Stomach (tissue), 4 donors: ENCODE results near the gene ZSWIM3.

Experiments
- POLR2A ChIP-seq, 4 donors: fragments of 450-650 bp; IDR thresholded peaks; one replicate each; pipeline ENCODE4 v1.6.1; 2016; ENCODE audit warnings: antibody characterized with exemption in 4 of 4, control low read depth in 2 of 4, mild to moderate bottlenecking in 1 of 4, moderate library complexity in 1 of 4
- TF ChIP-seq, protein P1 (sequence below), 7 experiments: fragments of 450-650 bp in 4 of 7; fragments of 200-600 bp in 3 of 7; sonication (generic) in 3 of 7; IDR thresholded peaks; one replicate each; pipeline ENCODE4 v1.5.1; 2016 to 2019; ENCODE audit warnings: antibody characterized with exemption in 7 of 7, control low read depth in 2 of 7, mild to moderate bottlenecking in 1 of 7

DNA sequence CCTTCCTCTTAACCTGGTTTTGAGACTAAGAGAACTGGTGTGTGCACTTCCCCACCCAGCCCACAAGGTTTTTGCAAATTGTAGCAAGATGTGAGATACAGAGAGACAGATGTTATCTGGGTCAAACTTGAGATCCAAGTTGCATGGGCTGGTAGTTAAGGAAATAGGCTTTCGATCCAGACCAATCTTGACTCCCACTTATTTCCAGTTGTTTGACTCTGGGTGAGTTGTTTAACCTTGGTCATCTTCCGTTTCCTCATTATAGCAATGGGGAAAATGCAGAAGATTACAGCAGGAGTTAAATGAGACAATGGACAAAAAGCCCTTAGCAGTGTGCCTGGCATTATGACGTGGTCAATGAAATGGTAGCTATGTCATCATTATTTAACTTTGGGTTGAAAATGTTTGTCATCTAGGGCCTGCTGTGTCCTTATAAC lies 22.1 kb upstream of the ZSWIM3 start:
- no peak for TF ChIP-seq POLR2A (IDR thresholded peaks at IDR 0.05)
- TF ChIP-seq, protein P1, sequence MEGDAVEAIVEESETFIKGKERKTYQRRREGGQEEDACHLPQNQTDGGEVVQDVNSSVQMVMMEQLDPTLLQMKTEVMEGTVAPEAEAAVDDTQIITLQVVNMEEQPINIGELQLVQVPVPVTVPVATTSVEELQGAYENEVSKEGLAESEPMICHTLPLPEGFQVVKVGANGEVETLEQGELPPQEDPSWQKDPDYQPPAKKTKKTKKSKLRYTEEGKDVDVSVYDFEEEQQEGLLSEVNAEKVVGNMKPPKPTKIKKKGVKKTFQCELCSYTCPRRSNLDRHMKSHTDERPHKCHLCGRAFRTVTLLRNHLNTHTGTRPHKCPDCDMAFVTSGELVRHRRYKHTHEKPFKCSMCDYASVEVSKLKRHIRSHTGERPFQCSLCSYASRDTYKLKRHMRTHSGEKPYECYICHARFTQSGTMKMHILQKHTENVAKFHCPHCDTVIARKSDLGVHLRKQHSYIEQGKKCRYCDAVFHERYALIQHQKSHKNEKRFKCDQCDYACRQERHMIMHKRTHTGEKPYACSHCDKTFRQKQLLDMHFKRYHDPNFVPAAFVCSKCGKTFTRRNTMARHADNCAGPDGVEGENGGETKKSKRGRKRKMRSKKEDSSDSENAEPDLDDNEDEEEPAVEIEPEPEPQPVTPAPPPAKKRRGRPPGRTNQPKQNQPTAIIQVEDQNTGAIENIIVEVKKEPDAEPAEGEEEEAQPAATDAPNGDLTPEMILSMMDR (IDR thresholded peaks at IDR 0.05): no peak
